Caco-2 (cell line): Measurements from ENCODE around the gene CCT6B. TPM values are rescaled to one million over a fixed set of nuclear protein-coding genes. Genes with fewer than 3 reads are reported as not detected.

ENCODE experiments used
- BruUV-seq: library from RNA; stranded (reverse); fragments of 400-500 nt; replicated peaks from 2 replicates; lab custom pipeline; 2021; lab: Mats Ljungman, UMichigan
- CTCF ChIA-PET: fragments of 300-600 bp; sonication (Branson Sonifier 250); formaldehyde crosslinking; loops from one replicate; lab custom pipeline; 2022; ENCODE audit warnings: antibody characterized with exemption; lab: Charles Lee
- POLR2A ChIA-PET: fragments of 300-600 bp; sonication (Branson Sonifier 250); formaldehyde crosslinking; loops from one replicate; lab custom pipeline; 2022; ENCODE audit warnings: antibody characterized with exemption; lab: Charles Lee
- DNase-seq, 2 experiments: peaks; one replicate each; pipeline versions ENCODE4 v3.0.0 to v3.0.0-alpha.2; 2020 to 2022
- H3K27me3 ChIP-seq: replicated peaks from 2 replicates; pipeline ENCODE4 v1.6.0; 2011; ENCODE audit warnings: low read length; ENCODE audit not compliant: control insufficient read depth, insufficient read depth
- H3K36me3 ChIP-seq: 2 replicates; pipeline ENCODE4 v1.5.1; 2011; ENCODE audit warnings: low read length; ENCODE audit not compliant: control insufficient read depth, insufficient read depth
- H3K4me1 ChIP-seq: fragments of 250-450 bp; sonication (Bioruptor Pico); 2 replicates; pipeline ENCODE4 v1.5.1; 2020; ENCODE audit warnings: mild to moderate bottlenecking
- H3K4me3 ChIP-seq: 2 replicates; pipeline ENCODE4 v1.5.1; 2011; ENCODE audit warnings: low read depth, mild to moderate bottlenecking, control low read depth, low read length
- H3K9me3 ChIP-seq: fragments of 250-450 bp; sonication (Bioruptor Pico); 2 replicates; pipeline ENCODE4 v1.5.1; 2020; ENCODE audit warnings: mild to moderate bottlenecking, moderate library complexity
- H3K27ac Mint-ChIP-seq: one replicate; pipeline ENCODE4 v1.8.0; 2022; ENCODE audit warnings: mixed read lengths; ENCODE audit not compliant: unreplicated experiment
- H3K27me3 Mint-ChIP-seq: one replicate; pipeline ENCODE4 v1.8.0; 2022; ENCODE audit warnings: mixed read lengths; ENCODE audit not compliant: insufficient read depth, unreplicated experiment
- H3K36me3 Mint-ChIP-seq: one replicate; pipeline ENCODE4 v1.8.0; 2022; ENCODE audit warnings: mild to moderate bottlenecking, mixed read lengths; ENCODE audit not compliant: insufficient read depth, unreplicated experiment
- H3K4me1 Mint-ChIP-seq: one replicate; pipeline ENCODE4 v1.8.0; 2022; ENCODE audit warnings: low read depth, mixed read lengths; ENCODE audit not compliant: unreplicated experiment
- H3K4me3 Mint-ChIP-seq: one replicate; pipeline ENCODE4 v1.8.0; 2022; ENCODE audit warnings: mild to moderate bottlenecking, moderate library complexity, mixed read lengths; ENCODE audit not compliant: unreplicated experiment
- H3K9me3 Mint-ChIP-seq: one replicate; pipeline ENCODE4 v1.8.0; 2022; ENCODE audit warnings: mixed read lengths; ENCODE audit not compliant: unreplicated experiment
- intact Hi-C: fragments of 100-400 bp; cut with micrococcal nuclease; formaldehyde crosslinking; loops from one replicate; pipeline ENCODE4 v1.10.0; 2022; ENCODE audit not compliant: unreplicated experiment
- total RNA-seq: library from RNA; stranded (reverse); gene quantifications from 2 replicates; pipeline ENCODE4 v1.2.3, GENCODE V29; 2022
- TF ChIP-seq, protein P1 (sequence below), 2 experiments: fragments of 200-600 bp in 1 of 2; IDR thresholded peaks; 1 replicate in 1 of 2; 2 replicates in 1 of 2; pipeline versions ENCODE4 v1.5.1 to v1.8.0; 2011 to 2022; ENCODE audit warnings: antibody characterized with exemption in 1 of 2, control low read depth in 1 of 2, inconsistent platforms in 1 of 2, low read depth in 1 of 2, low read length in 1 of 2, mild to moderate bottlenecking in 1 of 2, moderate library complexity in 1 of 2; ENCODE audit not compliant: insufficient read depth in 1 of 2, severe bottlenecking in 1 of 2, unreplicated experiment in 1 of 2

CCT6B gene
- total RNA-seq, 1 experiment from 2014 or later = 1.8 TPM

DNA sequence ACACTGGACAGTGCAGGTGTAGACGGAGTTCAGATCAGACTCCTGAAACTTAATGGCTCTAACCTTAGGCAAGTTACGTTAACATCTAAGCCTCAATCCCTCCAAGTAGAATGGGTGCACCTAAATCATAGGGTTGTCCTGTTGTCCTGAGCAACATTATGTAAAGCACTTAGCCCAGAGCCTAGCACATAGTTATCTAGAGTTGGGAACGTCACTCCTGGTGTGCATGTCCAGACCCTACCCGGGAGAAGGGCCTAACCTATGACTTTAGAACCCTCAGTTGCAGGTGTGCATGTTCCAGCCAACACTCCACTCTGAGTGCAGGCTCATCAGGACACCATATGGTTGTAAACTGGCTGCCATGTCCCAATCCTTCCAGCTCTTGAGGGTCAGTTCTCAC, 45.1 kb upstream of the CCT6B start:
- Mint-ChIP-seq H3K36me3 (peaks cover 50% of the 10 kb centered on the region), H3K9me3 (no peaks in the 10 kb centered on the region), H3K4me3 (no peak overlapping the region), H3K4me1 (peaks cover 7% of the 10 kb centered on the region), H3K27ac (no peak overlapping the region), H3K27me3 (no peaks in the 10 kb centered on the region)
- no TSS peak for BruUV-seq
- Histone ChIP-seq H3K4me3 (no peak overlapping the region), H3K36me3 (peaks cover 4% of the 10 kb centered on the region), H3K4me1 (no peaks in the 10 kb centered on the region), H3K27me3 (no peaks in the 10 kb centered on the region), H3K9me3 (no peaks in the 10 kb centered on the region)
- DNase-seq = no peak
- TF ChIP-seq, protein P1, sequence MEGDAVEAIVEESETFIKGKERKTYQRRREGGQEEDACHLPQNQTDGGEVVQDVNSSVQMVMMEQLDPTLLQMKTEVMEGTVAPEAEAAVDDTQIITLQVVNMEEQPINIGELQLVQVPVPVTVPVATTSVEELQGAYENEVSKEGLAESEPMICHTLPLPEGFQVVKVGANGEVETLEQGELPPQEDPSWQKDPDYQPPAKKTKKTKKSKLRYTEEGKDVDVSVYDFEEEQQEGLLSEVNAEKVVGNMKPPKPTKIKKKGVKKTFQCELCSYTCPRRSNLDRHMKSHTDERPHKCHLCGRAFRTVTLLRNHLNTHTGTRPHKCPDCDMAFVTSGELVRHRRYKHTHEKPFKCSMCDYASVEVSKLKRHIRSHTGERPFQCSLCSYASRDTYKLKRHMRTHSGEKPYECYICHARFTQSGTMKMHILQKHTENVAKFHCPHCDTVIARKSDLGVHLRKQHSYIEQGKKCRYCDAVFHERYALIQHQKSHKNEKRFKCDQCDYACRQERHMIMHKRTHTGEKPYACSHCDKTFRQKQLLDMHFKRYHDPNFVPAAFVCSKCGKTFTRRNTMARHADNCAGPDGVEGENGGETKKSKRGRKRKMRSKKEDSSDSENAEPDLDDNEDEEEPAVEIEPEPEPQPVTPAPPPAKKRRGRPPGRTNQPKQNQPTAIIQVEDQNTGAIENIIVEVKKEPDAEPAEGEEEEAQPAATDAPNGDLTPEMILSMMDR (IDR thresholded peaks at IDR 0.05; ENCODE audit: insufficient read depth in 1 of 2, low read depth in 1 of 2, low read length in 1 of 2, severe bottlenecking in 1 of 2, unreplicated experiment in 1 of 2) = no peak
- CTCF ChIA-PET = no interaction called here
- POLR2A ChIA-PET = no interaction called here
- intact Hi-C loops = no loop called here

- no peak overlapping the region for H3K4me3 ChIP-seq
- CTCF ChIA-PET = no interaction called here
- Mint-ChIP-seq H3K27ac (no peak overlapping the region), H3K27me3 (no peaks in the 10 kb centered on the region), H3K36me3 (peaks cover 37% of the 10 kb centered on the region), H3K4me3 (no peak overlapping the region), H3K4me1 (peaks cover 7% of the 10 kb centered on the region), H3K9me3 (no peaks in the 10 kb centered on the region)
- intact Hi-C loops = no loop called here
- TF ChIP-seq, protein P1 (IDR thresholded peaks at IDR 0.05; ENCODE audit: insufficient read depth in 1 of 2, low read depth in 1 of 2, low read length in 1 of 2, severe bottlenecking in 1 of 2, unreplicated experiment in 1 of 2) = no peak
- H3K36me3 ChIP-seq = peaks cover 4% of the 10 kb centered on the region
- POLR2A ChIA-PET = no interaction called here
- DNase-seq = no peak
- H3K27me3 ChIP-seq = no peaks in the 10 kb centered on the region
- no TSS peak for BruUV-seq
- H3K4me1 ChIP-seq = no peaks in the 10 kb centered on the region
- no peaks in the 10 kb centered on the region for H3K9me3 ChIP-seq
Measured at GRCh38 chr17:35003778-35004177, 42.5 kb upstream of the CCT6B start.

GRCh38 chr17:35002876-35003551, 41.8 kb upstream of the CCT6B start:
- CTCF ChIA-PET = no interaction called here
- H3K4me3 Mint-ChIP-seq = no peak overlapping the region
- DNase-seq = no peak
- Histone ChIP-seq H3K4me1 (no peaks in the 10 kb centered on the region), H3K9me3 (no peaks in the 10 kb centered on the region), H3K27me3 (no peaks in the 10 kb centered on the region), H3K4me3 (no peak overlapping the region), H3K36me3 (peaks cover 4% of the 10 kb centered on the region)
- no peaks in the 10 kb centered on the region for H3K27me3 Mint-ChIP-seq
- TF ChIP-seq, protein P1 (IDR thresholded peaks at IDR 0.05; ENCODE audit: insufficient read depth in 1 of 2, low read depth in 1 of 2, low read length in 1 of 2, severe bottlenecking in 1 of 2, unreplicated experiment in 1 of 2) = no peak
- H3K9me3 Mint-ChIP-seq = no peaks in the 10 kb centered on the region
- H3K36me3 Mint-ChIP-seq = peaks cover 41% of the 10 kb centered on the region
- POLR2A ChIA-PET = no interaction called here
- intact Hi-C loops = no loop called here
- no peak overlapping the region for H3K27ac Mint-ChIP-seq
- BruUV-seq = no TSS peak
- peaks cover 7% of the 10 kb centered on the region for H3K4me1 Mint-ChIP-seq
